ENCODE data around the gene LSM6.

LSM6 gene

DNA sequence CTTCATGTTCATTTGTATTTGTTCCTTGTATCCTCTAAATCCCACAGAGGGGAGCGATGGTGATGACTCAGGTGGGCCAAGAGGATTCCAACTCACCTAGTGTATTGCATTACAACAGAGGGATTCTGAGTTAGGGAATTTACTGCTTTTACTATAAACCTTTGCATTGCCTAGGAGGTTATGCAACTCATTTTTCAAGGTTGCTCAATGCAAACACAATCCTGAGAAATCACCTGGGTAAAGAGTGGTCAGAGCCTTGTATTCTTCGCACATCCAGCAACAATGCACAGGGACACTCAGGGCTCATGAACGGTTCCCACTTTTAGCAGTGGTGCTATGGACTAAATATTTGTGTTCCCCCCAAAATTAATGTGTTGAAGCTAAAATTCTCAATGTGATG, 28.6 kb upstream of the LSM6 start:
- TF ChIP-seq, protein P1, sequence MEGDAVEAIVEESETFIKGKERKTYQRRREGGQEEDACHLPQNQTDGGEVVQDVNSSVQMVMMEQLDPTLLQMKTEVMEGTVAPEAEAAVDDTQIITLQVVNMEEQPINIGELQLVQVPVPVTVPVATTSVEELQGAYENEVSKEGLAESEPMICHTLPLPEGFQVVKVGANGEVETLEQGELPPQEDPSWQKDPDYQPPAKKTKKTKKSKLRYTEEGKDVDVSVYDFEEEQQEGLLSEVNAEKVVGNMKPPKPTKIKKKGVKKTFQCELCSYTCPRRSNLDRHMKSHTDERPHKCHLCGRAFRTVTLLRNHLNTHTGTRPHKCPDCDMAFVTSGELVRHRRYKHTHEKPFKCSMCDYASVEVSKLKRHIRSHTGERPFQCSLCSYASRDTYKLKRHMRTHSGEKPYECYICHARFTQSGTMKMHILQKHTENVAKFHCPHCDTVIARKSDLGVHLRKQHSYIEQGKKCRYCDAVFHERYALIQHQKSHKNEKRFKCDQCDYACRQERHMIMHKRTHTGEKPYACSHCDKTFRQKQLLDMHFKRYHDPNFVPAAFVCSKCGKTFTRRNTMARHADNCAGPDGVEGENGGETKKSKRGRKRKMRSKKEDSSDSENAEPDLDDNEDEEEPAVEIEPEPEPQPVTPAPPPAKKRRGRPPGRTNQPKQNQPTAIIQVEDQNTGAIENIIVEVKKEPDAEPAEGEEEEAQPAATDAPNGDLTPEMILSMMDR (IDR thresholded peaks at IDR 0.05; ENCODE audit: low read depth, low read length, missing control alignments) = no peak
- H3K4me3 ChIP-seq (ENCODE audit: low read depth, low read length) = no peak overlapping the region
- in situ Hi-C loops (cut with HindIII; ENCODE audit: low sequenced_read_pairs) = no loop called here
- DNase-seq (ENCODE audit: low read depth) = no peak

DNA sequence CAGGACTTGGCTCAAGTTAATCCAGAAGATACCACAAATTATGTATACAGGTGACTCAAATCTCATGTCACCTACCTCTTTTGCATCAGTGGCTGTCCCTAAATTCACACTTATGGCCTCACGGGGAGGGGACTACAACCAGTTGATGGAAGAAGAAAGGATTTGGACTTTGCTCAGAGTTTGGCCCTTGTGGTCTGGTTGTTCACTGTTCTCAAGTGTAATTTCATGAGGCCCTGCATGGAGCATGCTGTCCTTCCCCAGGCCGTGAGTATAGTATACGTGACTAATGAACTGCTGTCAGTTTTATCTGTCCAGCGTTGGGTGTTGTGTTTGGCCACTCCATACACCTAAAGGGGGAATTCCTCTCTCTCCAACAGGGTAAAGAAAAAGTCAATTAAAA, 27.5 kb upstream of the LSM6 start:
- in situ Hi-C loops (cut with HindIII; ENCODE audit: low sequenced_read_pairs) = no loop called here
- DNase-seq (ENCODE audit: low read depth) = no peak
- no peak overlapping the region for H3K4me3 ChIP-seq (ENCODE audit: low read depth, low read length)
- TF ChIP-seq, protein P1 (IDR thresholded peaks at IDR 0.05; ENCODE audit: low read depth, low read length, missing control alignments) = no peak

DNA sequence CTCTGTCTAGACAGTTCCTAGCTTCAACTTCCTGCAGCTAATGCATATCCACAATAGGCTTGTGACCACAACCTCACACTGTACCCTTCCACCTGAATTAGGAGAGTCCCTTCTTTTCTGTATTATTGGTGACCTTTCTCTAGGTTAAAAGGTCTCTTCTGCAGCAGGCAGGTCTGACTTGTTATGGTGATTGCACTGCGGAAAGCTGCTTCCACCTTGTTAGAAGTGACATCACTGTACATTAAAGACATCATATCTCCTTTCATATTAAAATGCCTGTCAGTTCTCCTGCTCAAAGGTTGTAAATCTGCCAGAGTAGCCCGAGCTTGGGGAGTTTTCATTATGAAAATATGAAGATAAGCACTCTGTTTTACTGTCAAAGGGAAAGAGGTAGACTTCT, 21.5 kb upstream of the LSM6 start:
- no peak for DNase-seq (ENCODE audit: low read depth)
- H3K4me3 ChIP-seq (ENCODE audit: low read depth, low read length) = no peak overlapping the region
- in situ Hi-C loops (cut with HindIII; ENCODE audit: low sequenced_read_pairs) = no loop called here
- TF ChIP-seq, protein P1 (IDR thresholded peaks at IDR 0.05; ENCODE audit: low read depth, low read length, missing control alignments) = no peak

DNA sequence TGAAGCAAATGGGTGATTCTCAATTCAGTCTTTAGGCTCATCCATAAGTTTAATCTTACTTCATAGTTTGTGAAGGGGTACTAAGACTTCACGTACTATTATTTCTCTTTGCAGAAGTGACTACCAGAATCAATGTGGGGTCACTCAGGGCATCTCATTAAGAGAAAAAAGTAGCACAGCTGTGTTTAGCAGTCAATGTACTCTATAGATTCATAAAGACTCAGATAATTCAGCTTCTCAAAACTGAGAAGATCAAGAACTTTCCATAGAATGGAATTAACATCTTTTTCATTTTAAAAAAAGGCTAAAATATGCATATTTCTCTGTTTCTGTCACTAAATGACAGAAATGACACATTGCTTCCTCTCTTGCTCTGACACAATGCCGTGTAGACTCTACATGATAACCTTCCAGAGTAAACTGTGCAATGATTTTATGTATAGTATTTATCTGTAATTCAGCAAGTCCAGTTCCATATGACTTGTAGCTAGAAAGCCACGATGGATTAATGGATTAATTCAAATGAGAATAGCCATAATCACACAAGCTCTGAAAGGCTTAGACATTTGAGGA, 20.3 kb upstream of the LSM6 start:
- TF ChIP-seq, protein P1 (IDR thresholded peaks at IDR 0.05; ENCODE audit: low read depth, low read length, missing control alignments) = no peak
- no peak overlapping the region for H3K4me3 ChIP-seq (ENCODE audit: low read depth, low read length)
- in situ Hi-C loops (cut with HindIII; ENCODE audit: low sequenced_read_pairs) = no loop called here
- no peak for DNase-seq (ENCODE audit: low read depth)

DNA sequence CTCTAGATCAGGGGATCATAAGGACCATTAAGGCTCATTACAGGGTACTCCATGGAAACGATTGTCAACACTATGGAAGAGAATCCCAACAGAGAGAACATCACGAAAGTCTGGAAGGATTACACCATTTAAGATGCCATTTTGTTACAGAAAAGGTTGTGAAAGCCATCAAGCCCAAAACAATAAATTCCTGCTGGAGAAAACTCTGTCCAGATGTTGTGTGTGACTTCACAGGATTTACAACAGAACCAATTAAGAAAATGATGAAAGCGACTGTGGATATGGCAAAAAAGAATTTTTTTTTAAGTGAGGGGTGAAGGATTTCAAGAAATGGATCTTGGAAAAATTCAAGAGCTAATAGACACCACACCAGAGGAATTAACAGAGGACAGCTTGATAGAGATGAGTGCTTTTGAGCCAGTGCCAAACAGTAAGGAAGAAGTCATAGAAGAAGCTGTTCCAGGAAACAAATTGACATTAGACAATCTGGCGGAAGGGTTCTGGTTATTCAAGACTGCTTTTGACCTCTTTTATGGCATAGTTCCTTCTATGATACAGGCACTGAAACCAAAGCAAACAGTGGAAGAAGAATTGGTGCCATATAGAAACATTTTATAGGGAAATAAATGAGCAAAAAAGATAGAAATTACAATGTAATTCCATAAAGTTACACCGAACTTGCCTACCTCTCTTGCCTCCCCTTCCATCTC, 17.3 kb upstream of the LSM6 start:
- no peak for DNase-seq (ENCODE audit: low read depth)
- TF ChIP-seq, protein P1 (IDR thresholded peaks at IDR 0.05; ENCODE audit: low read depth, low read length, missing control alignments) = no peak
- H3K4me3 ChIP-seq (ENCODE audit: low read depth, low read length) = no peak overlapping the region
- in situ Hi-C loops (cut with HindIII; ENCODE audit: low sequenced_read_pairs) = no loop called here

DNA sequence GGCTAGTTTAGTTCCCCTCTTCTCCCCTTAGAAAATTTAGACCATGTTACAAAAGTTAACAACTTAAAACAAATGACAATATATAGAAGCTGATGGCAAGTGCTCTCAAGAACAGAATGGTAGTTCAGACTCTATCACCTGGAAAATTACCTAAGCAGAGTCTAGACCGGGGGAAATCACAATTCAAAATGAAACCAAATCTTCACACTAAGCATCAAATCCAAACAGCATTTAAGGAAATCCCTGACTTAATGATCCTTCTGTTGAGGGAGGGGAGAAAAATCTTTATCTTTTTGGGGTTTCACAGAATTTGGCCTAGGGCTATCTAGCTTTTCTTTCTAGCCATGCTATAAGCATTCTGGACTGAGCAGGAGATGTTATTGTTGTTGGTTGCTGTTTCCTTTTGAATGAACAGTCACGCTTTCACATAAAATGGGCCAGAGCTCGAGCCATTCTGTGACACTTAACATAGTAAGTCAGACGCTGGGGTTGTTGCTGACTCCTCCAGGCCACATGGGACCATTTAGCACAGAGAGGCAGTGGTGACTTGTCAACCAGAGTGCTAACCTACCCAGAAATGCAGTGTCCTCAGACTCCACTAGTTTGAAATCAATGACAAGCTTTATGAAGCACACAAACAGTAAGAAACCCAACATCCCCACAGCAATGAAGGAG, 16.0 kb upstream of the LSM6 start:
- in situ Hi-C loops (cut with HindIII; ENCODE audit: low sequenced_read_pairs) = no loop called here
- no peak overlapping the region for H3K4me3 ChIP-seq (ENCODE audit: low read depth, low read length)
- TF ChIP-seq, protein P1 (IDR thresholded peaks at IDR 0.05; ENCODE audit: low read depth, low read length, missing control alignments) = no peak
- DNase-seq (ENCODE audit: low read depth) = no peak

Data from astrocyte of the cerebellum (primary cell).